HG02571 (cell line): Measurements from ENCODE around the gene ITGA3.

Source experiments
- ATAC-seq: cut with Tn5 transposase; IDR thresholded peaks from one replicate; pipeline ENCODE4 v1.9.1; 2021; ENCODE audit warnings: mild to moderate bottlenecking, moderate library complexity; ENCODE audit not compliant: unreplicated experiment

Gene ITGA3

DNA sequence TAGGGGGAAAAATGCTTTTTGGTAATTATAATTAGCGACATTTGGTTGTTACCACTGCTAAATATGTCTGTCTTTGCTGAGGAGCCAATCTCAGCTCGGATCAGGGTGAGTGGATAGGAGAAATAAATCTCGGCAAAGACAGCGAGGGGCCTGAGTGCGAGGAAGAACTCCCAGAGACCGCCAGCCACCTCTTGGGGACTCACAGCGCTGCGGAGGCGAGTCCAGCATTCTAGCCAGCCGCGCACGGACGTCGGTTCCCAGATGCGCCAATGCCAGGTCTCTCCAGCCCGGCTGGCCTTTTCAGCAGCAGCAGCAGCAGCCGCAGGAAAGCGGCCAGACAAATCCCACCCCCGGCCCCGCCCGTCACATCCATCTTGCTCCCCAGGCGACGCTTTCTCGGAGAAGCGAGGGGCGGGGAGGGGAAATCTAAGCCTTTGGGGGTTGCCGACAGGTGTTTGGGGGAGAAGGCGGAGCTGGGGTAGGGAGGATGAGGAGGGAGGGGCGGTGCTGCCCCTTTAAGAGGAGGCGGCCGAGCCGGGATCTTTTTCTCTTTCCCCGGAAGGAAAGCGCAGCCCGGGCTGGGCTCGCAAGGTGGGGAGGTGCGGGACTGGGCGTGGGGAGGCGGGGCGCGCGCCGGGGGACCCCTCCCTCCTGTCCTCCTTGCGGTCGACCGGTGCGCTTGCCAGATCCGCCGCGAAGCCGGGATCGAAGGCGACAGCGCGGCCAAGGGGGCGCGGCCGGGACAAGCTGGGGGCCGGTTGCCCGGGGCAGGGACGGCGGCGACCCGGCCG, at the start of gene ITGA3:
Gene ITGA3, plus strand, starts transcription at position 685 of the 791 bp plus-strand sequence. CDS start 330 bp downstream, outside the sequence.
- no peak for ATAC-seq

GRCh38 chr17:50009282-50009681, 46.6 kb upstream of the ITGA3 start:
- ATAC-seq = no peak

DNA sequence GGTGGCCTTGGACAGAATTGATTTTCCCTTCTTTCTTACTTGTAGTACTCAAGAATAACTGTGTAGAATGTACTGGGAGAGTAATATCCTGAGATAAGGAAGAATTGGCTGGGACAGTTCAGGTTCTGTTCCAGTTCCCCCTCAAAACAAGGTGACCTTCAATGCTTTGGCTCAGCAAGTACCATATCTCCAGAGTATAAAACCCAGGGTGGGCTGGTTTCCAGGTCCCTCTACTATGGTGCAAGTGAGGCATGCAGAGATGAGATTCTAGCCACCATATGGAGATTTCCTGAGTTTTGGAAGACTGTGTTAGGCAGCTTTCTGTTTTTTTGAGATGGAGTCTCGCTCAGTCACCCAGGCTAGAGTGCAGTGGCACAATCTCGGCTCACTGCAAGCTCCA, 42.8 kb upstream of the ITGA3 start:
- no peak for ATAC-seq

DNA sequence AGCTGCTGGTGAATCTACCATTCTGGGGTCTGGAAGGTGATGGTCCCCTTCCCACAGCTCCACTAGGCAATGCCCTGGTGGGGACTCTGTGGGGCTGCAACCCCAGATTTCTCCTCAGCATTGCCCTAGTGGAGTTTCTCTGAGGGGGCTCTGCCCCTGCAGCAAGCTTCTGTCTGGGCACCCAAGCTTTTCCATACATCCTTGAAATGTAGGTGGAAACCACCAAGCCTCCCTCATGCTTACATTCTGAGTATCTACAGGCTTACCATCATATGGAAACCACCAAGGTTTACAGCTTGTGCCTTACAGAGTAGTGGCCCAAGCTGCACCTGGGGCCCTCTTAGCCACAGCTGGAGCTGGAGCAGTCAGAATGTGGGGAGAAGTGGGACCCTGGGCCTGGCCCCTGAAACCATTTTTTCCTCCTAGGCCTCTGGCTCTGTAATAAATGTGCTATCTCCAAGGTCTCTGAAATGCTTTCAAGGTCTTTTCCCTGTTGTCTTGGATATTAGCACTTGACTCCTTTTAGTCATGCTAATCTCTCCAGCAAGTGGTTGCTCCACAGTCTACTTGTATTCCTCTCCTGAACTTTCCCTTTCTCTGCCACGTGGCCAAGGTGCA, 41.3 kb upstream of the ITGA3 start:
- no peak for ATAC-seq

- no peak for ATAC-seq
Measured at GRCh38 chr17:50015146-50015545, 40.8 kb upstream of the ITGA3 start.

- no peak for ATAC-seq
Measured at GRCh38 chr17:50018909-50019308, 37.0 kb upstream of the ITGA3 start.

DNA sequence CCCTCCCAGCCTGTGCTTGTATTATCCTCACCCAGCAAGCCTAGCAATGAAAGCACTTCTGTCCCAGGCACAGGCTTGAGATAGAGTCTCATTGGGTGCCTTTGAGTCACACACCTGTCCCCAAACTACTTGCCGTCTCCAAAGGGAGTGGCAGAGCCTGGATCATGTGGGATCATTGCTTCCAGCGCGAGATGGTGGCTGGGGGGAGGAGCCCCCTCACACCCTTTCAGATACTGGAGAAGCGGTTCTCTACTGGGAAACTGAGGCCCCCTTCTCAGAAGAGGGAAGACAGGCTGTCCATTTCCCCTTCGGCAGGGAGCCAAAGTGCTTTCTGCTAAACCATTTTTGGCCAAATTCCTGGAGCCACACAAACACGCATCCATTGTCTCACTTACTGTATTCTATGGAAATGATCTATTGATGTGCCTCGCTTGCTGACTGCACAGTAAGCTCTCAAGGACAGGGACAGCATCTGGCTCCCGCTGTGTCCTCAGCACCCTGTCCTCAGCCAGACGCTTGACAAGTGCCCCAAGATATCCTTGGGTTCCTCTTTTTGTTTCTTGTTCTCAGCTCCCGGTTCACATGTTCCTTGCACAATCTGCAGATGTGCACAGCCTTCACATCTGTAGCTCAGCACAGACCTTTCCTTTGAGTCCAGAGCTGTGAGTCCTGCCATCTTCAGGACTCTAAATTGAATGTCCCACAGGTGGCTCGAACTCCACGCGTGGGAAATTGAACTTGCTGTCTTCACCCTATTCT, 34.9 kb upstream of the ITGA3 start:
- ATAC-seq = no peak

DNA sequence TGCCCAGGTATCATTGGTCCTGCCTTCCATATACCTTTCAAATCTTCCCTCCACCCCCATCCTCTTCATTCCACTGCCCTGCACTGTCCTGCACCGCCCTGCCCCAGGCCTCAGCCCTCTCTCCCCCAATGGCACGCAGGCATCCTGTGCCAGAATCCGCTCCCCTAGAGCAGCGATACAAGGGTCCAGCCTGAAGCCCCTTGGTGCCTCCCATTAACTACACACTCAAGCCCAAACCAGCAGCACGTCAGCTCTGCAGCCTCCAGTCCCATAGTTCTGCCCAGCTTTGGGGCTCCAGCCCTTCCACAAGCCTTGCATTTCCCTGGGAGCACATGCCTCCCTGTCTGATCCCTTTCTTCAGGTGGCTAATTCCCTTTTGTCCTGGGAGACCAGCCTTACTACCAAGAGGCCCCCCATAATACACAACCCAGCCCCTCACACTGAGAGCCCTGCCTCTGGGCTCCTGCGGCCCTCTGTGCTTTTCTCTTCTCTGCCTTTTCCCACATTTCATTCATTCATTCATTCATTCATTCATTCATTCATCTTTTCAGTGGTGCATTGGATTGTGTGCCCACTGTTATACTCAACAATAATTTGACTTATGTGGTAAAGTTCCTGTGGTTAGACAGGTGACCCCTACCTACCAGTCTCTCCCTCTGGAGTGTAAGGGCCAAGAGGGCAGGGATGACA, 34.1 kb upstream of the ITGA3 start:
- ATAC-seq = no peak

GRCh38 chr17:50022463-50023130, 33.3 kb upstream of the ITGA3 start:
- no peak for ATAC-seq

DNA sequence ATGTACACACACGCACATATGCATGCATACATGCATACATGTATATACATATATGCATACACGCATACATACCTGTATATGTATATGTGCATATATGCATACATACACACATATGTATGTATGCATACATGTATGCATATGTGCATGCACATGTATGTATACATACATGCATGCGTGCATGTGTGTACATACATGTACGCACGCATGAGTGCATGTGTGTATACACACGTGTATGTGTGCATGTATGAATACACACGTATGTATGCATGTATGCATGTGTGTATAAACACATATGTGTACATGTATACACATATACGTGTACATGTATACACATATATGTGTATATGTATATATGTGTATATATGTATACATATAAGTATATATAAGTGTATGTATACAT, 32.4 kb upstream of the ITGA3 start:
- ATAC-seq = no peak

DNA sequence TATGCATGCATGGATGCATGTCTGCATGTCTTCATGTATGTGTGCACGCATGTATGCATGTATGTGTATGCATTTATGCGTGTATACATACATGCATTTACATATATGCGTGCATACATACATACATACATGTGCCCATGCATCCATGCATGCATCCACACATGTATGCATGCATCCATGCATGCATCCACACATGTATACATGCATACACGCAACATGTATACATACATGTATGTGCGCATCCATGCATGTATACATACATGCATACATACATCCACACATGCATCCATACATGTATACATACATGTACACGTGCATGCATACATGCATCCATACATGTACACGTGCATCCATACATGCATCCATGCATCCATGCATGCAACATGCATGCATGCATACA, 31.1 kb upstream of the ITGA3 start:
- no peak for ATAC-seq

- no peak for ATAC-seq
Measured at GRCh38 chr17:50026046-50026675, 29.7 kb upstream of the ITGA3 start.

DNA sequence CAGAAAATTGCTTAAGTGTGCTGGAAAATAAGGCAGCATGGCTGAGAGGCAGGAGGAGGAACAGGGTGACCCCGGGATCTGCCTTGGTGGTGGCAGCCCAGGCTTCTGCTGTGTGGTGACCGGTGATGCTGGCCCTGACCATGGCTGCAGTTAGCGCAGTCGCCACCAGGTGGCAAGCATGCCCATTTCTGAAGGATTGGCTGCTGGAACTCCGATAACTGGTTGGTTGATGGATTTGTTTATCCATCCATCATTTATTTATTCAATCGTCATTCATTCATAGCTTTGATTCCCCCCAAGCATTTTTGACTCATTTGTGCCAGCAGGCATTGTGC, 29.1 kb upstream of the ITGA3 start:
- ATAC-seq = no peak

DNA sequence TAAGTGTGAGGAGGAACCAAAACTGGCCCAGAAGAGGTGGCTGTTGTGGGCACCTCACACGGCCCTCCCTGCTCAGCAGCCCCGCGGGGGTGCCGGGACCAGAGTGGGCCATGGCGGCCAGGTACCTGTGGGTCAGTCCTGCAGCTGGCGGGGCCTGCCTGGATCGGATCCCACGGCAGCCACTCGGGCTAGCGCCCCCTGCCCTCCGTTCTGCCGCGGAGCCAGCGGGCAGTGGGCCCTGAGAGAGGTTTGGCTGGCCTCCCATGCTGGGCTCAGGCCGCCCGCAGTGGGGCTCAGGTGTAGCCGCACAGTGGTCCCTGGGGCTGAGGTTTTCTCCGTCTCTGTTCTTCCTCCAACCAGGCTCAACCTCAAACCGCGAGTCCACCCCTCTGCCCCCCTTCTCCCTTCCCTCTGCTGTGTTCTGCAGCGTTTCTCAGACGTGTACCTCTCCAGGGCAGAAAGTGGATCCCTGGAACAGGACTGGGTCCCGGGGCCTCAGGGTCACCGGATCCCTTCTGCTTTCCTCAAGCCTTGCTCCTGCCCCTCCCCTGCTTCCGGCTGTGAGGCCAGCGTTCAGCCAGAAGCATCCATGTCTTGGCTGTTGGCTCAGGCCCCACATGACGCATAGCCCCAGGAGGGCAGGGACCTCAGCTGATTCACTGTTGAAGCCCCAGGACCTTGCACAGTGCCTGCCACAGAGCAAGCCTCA, 28.6 kb upstream of the ITGA3 start:
- ATAC-seq = no peak

GRCh38 chr17:50027881-50028735, 27.8 kb upstream of the ITGA3 start:
- no peak for ATAC-seq

DNA sequence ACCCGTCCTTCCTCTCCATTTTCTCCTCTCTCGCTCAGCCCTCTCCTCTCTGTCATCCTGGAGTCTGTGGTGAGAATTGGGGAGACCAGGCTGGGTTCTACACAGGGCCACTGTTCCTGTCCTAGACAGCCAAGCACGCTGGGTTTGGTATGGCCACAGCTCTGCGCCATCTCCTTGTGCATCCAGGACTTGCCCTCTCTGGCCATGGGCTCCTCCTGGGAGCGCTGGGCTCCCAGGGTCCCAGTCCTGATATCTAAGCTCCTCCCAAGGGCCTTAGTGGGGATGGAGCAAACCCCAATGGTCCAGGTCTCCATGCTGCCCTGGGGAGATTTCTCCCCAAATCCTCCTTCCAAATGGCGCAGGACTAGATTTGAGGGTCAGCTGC, 27.2 kb upstream of the ITGA3 start:
- ATAC-seq = no peak

GRCh38 chr17:50029185-50029584, 26.7 kb upstream of the ITGA3 start:
- no peak for ATAC-seq

GRCh38 chr17:50033316-50033715, 22.6 kb upstream of the ITGA3 start:
- ATAC-seq = no peak
